HG03280 (cell line): ENCODE data around the gene MAP4K4.

Source experiments
- ATAC-seq: cut with Tn5 transposase; IDR thresholded peaks from one replicate; pipeline ENCODE4 v1.9.1; 2021; ENCODE audit warnings: mild to moderate bottlenecking, moderate library complexity; ENCODE audit not compliant: unreplicated experiment

Gene MAP4K4

DNA sequence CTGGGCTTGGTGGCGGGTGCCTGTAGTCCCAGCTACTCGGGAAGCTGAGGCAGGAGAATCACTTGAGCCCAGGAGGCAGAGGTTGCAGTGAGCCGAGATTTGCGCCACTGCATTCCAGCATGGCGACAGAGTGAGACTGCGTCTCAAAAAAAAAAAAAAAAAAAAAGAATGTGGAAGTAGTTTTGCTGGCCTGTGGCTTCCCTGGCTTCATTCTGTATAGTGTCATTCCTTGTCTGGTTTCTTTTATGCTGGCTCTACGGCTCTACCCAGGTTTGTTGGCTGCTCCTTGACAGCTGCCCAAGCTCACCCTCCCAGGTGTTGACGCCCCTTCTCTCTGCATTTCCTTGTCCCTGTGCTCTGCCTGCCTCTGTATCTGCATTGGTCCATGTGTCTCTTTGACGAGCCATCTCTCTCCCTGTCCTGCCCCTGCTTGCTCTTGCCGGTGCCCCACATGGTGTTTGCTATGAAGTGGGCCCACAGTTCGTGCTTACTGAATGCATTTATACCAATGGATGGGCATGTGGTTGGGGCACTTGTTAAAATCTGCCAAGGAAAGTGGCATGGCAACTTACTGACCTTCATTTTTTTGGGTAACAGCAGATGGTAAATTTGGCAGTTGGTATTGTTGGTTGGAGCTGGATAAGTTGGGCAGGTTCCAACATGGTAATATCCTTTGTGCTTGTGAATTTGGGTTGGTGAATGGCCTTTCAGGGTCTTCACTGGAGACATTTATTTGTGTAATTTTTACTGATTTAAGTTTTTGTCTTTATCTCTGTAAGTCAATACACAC is 113.9 kb downstream of the MAP4K4 start:
- ATAC-seq = no peak

DNA sequence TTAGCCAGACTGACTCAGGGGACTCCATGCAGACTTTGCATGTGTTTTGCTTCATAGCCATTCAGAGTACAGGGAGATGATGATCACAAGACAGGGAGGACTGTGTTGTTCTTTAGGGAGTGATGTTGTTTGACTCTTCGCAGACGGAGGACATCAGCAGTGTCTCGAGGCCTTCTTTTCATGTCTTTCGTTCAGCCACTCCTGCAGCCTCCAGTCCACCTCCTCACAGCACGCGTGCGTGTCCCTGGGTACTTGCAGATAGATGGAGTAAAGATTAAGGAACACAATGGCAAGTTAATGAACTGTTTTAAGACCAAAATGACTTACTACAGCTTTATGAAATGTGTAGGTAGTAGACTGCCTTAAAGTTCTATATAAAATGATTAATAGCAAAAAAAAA is 114.7 kb downstream of the MAP4K4 start:
- no peak for ATAC-seq

DNA sequence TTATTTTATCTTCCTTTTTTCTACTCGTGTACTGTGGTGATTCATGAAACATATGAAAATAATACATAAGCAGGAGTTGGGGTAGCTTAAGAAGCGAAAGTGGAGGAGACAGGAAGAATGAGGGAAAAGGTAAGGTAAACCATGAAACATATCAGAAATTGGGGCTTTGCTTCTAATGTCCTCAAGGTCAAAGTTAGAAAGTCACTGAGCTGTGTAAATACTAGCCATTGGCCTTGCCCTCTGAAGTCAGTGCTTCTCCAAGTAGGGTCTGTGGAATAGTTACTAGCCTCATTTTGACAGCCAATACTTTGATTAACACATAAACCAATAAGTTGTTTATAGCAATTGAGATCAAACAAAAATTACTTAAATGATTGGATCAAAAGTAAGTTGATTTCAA is 117.2 kb downstream of the MAP4K4 start:
- no peak for ATAC-seq

DNA sequence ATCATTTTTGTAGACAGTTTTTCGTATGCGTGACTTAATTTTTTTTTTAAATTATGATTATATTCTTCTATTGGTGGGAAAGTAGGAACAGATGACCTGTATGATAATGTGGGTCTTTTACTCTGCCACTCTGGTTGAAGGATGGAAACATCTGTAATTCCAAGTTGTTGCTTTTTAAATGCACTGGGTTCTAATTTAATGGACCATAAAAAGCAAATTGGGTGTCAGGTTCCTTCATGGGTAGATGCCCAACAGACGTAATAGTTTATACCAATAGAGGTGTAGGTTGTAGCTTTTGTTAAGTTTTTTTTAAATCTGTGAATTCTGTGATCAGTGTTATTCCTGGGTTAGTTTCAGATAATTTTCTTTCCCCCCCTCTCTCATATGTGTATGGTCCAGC is 117.6 kb downstream of the MAP4K4 start:
- no peak for ATAC-seq

DNA sequence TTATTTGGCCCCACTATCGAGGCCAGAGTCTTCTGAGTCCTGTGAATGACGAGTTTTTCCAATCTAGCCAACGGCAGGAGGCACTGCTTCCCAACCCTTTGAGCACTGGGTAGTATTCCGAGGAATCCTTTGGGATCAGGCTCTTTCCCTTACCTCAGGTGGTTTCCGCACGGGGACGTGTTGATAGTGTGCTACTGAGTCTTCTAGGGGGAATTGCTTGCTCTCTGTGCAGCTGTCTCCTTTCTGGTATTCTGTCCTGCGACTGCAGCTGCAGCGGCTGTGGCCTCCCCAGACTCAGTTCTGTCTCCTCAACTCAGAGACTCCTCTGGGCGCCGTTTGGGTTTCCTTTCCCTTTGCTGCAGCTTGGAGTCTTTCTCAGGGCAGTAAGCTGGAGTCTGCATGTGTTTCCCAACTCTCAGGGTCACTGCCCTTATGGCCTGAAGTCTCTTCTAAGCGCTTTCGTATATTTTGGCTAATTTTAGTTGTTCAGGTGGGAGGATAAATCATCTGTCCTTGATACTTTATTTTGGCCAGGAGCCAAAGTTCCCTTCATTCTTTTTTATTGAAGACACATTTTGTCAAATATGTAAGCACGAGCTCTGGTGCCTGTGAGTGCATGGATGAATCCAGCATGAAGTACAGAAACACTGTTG is 118.4 kb downstream of the MAP4K4 start:
- ATAC-seq = no peak

DNA sequence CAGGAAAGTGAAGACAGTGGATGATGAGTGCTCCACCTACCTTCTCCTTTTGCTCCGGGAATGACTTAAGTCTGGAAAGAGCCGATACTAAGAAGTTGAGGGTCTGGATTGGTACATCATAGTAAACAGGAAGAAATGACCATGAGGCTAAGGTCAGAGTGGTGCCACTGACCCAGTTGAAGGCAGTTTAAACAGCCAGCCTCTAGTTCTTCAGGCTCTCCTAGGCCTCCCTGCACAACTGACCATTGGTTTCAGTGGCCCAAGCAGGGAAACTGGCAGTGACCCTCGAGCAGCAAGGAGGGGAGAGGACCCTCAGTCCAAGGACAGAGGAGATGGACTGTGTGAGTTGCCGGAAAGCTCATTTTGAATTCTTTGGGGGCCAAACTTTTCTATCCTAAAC is 119.1 kb downstream of the MAP4K4 start:
- no peak for ATAC-seq

DNA sequence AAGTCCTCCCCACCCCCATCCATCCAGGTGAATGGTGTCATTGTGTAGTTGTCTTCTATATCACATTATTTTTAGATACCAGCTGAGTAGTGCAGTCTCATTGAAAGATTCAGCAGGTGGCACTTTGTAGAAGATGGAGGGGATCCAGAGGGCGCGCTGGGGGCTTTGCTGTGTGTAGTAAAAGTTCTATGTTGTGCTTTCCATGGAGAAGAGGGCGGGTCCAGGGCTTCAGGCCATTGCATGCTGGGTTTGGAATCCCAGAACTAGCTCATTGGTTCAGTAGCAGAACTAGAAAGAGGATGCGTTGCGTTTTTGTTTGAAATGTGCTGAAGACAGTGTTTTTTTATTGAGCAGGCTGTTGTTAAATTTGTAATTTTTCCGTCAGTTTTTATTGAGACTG is 120.0 kb downstream of the MAP4K4 start:
- ATAC-seq = no peak

DNA sequence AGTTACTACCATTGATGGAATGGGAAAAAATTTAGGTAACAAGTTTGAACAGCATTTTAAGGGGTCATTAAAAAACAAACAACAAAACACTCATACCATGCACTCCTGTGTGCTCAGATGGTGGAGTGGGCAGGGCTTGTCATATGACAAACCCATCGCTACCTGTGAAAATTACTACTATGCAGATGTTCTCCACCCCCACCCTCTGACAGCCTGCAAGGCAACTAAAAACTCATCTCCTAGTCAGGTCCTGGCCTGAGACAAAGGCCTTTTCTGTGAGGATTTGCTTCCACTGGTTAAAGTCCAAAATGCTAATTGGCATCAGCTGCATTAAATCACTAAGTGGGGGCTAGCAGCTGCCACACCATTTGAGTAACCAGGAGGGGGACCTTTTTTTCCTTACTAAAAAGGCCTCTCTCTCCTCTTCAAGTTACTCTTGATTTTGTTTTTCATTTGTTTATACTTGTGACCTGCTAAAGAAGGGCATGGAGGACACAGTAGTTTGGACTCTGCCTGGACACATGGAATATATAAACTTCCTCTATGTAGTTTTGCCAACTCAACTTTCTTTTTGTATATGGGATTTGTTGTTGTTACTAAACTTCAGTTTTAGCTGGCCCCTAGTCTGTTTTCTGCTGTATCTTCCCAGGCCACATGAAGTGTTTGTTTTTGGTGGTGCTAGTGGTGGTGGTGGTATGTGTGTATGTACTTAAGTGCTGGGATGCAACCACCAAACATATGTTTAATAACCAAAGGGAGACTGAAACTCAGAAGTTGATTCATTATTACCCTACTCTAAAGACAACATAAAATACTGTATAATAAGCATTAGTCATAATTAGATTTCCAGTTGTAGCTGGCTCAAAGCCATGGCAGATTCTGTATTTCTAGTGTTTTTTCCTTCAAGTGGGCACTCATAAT is 121.3 kb downstream of the MAP4K4 start:
- no peak for ATAC-seq

DNA sequence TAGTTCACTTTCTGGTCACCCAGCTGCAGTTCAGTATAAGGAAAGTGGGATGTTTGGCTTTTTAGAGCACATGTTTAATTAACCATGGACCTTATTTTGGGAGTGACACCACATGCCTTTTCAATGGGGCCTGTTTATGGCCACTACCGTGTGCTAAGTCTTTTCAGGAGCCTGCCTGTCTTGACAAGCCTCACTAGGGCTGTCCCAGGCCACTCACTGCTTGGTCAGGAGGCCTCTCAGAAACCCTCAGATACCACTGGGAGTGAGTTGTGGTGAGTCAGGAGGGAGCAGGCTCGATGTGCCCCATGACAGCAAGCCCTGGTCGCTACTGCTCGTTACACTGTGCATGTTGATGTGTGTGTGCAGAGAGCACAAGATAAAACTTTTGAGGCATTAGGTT is 123.0 kb downstream of the MAP4K4 start:
- no peak for ATAC-seq

DNA sequence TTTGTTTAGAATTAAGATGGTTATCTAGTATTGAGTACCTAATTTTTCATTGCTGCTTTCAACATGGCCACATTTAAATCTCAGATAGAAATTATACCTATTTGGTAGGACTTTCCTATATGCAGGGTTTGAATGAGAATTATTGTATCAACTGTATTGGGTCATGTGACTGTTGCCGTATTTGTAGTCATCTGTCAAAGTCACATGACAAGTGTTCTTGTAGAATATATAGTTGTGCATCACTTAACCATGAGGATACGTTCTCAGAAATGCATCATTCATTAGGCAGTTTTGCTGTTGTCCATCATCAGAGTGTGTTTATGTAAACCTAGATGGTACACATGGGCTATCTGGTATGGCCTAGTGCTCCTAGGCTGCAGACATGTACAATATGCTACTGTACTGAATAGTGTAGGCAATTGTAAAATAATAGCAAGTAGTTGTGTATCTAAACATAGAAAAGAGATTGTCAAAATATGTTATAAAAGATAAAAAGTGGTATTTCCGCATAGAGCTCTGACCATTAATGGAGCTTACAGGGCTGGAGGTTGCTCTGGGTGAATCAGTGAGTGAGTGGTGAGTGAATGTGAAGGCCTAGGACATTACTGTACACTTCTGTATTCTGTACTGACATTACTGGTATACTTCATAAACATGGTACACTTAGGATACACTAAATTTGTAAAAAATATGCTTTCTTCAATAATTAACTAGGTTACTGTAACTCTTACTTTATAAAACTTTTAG is 123.7 kb downstream of the MAP4K4 start:
- no peak for ATAC-seq

DNA sequence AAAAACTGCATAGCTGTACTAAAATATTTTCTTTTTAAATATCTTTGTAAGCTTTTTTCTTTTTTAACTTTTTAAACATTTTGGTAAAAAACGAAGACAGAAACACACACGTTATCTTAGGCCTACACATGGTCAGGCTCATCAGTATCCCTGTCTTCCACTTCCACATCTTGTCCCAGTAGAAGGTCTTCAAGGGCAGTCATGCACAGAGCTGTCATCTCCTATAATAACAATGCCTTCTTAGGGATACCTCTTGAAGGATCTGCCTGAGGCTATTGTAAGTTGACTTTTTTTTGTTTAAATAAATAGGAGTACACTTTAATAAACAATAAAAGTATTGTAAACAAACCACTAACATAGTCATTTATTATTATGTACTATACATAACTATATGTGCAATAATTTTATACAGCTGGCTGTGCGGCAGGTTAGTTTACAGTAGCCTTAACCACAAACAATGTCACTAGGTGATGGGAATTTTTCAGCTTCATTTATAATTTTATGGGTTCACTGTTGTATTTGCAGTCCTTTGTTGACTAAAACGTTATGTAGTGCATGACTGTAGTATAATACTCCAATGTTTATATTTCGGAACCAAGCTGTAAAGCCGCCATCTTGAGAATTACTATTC is 124.4 kb downstream of the MAP4K4 start:
- no peak for ATAC-seq

DNA sequence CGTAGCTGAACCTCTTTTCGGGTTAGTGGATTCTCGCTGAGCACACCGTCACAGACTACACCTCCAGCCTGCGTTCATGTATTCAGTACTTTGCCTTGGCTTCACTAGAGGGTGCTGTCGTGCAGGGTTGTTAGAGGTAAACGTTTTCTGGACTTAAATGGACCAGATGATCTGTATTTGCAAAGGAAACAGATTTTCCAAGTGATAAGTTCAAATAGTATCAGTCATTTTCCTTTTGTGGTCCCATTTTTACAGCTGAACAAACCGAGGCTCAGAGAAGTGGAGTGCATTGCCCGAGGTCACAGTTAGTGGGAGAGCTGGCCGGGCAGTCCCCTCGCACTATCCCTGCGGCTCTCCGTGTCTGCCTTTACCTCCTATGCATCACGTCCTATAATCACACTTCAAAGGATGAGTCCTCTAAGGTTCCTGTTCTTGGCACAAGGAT is 125.9 kb downstream of the MAP4K4 start:
- peak; percentile 79 for ATAC-seq

DNA sequence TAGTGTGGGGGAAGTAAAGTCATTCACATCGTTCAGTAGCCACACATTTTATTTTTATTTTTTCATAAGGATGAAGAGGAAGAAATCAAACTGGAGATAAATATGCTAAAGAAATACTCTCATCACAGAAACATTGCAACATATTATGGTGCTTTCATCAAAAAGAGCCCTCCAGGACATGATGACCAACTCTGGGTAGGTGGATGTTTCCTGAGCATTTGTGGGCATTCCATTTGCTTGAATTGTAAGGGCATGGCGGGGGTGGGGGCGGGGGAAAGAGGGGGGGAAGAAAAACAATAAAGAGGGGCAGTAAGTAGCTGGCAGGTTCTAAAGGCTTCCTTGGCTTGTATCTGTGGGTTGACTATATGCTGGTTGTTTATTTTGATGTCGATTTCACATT is 126.4 kb downstream of the MAP4K4 start:
- ATAC-seq = no peak

DNA sequence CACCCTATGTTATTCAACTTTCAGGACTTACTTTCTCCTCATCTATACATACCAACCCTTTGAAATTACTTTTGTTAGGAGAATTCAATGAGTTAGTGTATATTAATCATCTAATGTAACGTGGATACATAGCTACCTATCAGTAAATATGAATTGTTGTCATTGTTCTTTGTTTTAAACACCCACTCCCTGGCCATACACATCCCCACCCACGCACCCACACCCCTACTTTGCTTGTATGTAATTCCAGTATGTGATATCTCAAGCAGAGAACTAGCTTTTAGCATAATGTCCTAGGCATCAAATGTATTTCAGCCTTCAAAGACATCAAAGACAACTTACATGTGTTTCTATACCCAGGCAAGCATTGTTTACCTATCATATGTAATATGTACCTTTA is 129.2 kb downstream of the MAP4K4 start:
- ATAC-seq = no peak

DNA sequence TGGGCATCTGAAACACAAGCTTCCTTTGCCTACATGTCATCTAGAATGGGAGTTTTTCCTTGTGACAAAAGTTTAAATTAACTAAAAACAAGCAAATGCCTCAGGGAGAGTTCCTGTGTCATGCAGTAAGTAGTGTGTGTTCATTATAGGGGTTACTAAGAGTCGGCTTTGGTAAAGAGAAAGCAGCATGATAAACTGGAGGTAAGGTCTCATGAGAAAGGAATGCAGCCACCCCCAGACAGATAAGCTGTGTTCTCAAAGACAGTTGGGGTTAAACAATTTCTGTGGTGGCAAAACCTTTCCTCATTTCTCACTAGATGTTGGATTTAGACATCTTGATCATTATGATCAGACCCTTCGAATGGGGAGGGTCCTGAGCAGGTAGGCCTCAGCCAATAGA is 129.7 kb downstream of the MAP4K4 start:
- no peak for ATAC-seq

DNA sequence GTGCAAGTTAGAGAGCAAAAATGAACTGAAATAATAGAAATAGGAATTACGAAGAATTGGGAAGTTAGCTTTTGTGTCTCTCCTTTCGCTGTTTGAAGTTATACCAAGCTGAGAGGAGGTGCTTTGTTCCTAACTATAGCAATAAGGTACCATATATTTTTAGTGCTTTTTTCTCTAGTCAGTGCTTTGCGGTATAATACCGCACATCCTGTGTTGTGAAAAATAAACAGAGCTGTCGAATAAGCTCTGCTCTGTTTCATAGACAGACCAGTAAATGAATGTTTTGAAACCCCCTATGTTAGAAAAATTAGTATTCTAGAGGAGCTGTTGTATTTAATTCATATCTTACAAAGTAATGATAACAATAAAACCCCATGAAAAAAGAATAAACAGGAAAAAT is 130.8 kb downstream of the MAP4K4 start:
- ATAC-seq = no peak

DNA sequence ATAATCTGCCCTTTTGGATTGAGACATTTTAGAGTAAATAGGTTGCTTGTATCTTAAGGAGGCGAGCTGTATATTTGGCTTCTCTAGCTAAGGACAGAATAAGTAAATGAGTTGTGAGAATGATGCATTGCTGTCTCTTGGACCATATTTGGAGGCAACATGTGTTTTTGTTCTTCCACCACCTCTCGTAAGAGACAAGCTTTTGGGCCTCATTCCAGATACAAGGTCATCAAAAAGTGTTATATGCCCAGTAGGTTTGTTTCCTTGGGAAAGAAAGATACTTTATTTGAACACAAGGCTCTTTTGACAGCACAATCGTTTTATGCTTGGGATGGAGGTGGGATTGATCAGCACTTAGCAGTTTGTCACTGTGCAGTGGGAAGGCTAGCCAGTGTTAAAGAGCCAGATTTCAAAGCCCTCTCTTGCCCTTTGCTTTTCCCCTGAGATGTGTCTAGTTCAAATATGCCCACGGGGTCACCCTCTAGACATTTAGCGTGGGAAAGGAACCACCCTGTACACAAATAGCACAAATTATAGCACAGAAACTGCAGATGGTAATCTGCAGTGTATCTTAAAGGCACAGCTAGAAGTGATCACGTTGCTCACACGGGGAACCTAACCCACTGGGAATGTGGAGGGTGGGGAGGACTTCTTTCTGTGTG is 131.3 kb downstream of the MAP4K4 start:
- ATAC-seq = no peak

DNA sequence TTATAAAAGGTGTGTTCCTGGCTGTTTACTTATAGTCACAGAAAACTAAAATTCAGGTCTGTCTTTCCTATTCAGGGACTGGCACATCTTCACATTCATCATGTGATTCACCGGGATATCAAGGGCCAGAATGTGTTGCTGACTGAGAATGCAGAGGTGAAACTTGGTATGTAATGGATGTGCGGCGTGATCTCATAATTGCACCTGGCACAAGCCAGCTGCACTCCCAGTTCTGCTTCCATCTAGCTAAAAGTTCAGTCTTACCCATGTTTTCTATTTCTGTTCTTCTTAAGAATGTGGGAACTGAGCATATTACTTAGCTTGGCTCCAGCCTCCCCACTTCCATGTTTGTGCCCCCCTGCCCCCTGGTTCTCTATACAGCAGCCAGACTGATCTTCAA is 131.9 kb downstream of the MAP4K4 start:
- ATAC-seq = no peak

DNA sequence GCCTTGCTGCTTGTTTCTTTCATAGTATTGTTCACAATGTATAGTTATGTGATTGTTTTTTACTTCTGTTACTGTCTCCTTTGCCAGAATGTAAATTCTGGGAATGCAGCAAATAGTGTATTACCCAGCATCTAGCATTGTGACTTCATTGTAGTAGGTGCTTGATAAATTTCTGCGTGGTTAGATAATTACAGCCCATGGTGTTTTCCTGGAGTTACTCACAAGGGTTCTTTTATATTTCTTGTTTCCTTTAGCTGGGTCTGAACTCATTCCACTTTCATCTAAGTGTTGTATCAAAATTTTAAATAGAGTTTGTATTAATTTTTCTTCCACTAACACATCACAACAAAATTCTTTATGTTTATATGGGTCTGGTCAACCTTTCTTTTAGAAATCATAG is 132.6 kb downstream of the MAP4K4 start:
- no peak for ATAC-seq

DNA sequence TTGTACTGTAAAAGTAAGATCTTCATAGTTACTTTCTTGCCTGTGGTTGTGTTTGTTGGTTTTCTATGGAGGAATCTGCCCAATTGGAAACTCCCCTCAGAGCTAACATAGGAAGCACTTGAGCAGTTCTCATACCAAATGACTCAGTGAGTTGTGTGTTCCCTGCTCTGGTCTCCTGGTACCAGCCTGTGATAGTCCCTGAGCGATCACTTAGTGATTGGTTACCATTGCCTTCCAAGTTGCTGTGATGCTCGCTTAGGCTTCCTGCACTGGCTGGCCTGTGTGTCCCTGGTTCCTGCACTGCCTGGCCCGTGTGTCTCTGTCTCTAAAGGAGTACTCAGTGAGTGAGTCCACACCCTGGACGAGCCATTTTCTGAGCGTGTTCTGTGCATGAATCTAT is 133.0 kb downstream of the MAP4K4 start:
- ATAC-seq = no peak
